Measurements from ENCODE around the gene FAM241B.

The FAM241B gene

GRCh38 chr10:69640196-69640980 lies 10.3 kb downstream of the FAM241B start:
- no peak overlapping the region for H3K27ac ChIP-seq

GRCh38 chr10:69641261-69641980 lies 11.4 kb downstream of the FAM241B start:
- TF ChIP-seq CTCF (conservative IDR thresholded peaks at IDR 0.05) (no peak), ZFX (IDR thresholded peaks at IDR 0.05) (no peak)
- no peak overlapping the region for H3K27ac ChIP-seq

More at GRCh38 chr10:69640196-69640980, 10.3 kb downstream of the FAM241B start:
- TF ChIP-seq ZFX (IDR thresholded peaks at IDR 0.05) (no peak), CTCF (conservative IDR thresholded peaks at IDR 0.05) (no peak)

- no peak for TF ChIP-seq ZFX (IDR thresholded peaks at IDR 0.05)
- no peak for TF ChIP-seq CTCF (conservative IDR thresholded peaks at IDR 0.05)
- H3K27ac ChIP-seq = no peak overlapping the region
These were observed 12.7 kb downstream of the FAM241B start for GRCh38 chr10:69642747-69643146.

- H3K27ac ChIP-seq = no peak overlapping the region
- TF ChIP-seq ZFX (IDR thresholded peaks at IDR 0.05) = no peak
- no peak for TF ChIP-seq CTCF (conservative IDR thresholded peaks at IDR 0.05)
These were observed 14.0 kb downstream of the FAM241B start for GRCh38 chr10:69643779-69644657.

GRCh38 chr10:69644658-69645295 lies 14.7 kb downstream of the FAM241B start:
- TF ChIP-seq CTCF (conservative IDR thresholded peaks at IDR 0.05) (peak; percentile 94), ZFX (IDR thresholded peaks at IDR 0.05) (no peak)
- H3K27ac ChIP-seq = no peak overlapping the region

- no peak for TF ChIP-seq CTCF (conservative IDR thresholded peaks at IDR 0.05)
- TF ChIP-seq ZFX (IDR thresholded peaks at IDR 0.05) = no peak
- no peak overlapping the region for H3K27ac ChIP-seq
These were observed 15.5 kb downstream of the FAM241B start for GRCh38 chr10:69645296-69646184.
